ENCODE results near the gene PCDHGA5.
A peak's percentile ranks its signal among the peaks of the same experiment; 100 is the strongest.
"Not testable (repeated sequence)": the region's sequence is repeated elsewhere in the genome, so short reads cannot be mapped to it uniquely, and the experiment has no call there.

PCDHGA5 gene

DNA sequence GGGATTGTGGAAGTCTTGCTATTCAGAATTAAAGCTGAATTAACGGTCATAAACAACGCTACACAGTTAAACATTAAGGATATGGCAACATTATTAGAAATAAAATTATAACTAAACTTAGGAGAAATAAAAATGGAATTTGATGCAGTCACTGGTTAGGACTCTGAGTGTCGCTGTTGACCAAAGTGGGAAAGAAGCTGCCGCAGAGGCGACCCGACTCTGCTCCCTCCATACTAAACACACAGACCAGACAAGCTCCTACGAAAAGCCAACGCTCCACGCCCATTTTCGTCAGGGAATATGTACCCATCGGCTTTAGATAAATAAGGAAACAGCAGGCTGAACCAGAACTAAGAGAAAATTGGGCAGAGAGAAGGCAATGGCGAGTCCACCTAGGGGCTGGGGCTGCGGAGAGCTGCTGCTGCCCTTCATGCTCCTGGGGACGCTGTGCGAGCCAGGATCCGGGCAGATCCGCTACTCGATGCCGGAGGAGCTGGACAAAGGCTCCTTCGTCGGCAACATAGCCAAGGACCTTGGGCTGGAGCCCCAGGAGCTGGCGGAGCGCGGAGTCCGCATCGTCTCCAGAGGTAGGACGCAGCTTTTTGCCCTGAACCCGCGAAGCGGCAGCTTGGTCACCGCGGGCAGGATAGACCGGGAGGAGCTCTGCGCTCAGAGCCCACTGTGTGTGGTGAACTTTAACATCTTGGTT, at the start of gene PCDHGA5:
Gene PCDHGA5 (plus strand): TSS at position 211 of the 709 bp plus-strand sequence. CDS start 169 bp downstream, at position 380.
- H3K27ac Mint-ChIP-seq, result peak within 1 kb of the TSS in 1 of 2 donors; percentile 88
- no peak for ATAC-seq
- no peak for DNase-seq
- H3K27me3 Mint-ChIP-seq, result peaks cover 90% of the 10 kb centered on the region
- H3K4me3 Mint-ChIP-seq, result peak within 1 kb of the TSS in 1 of 2 donors; percentile 10
- H3K4me1 Mint-ChIP-seq, result peaks cover 6% of the 10 kb centered on the region
- H3K9me3 Mint-ChIP-seq, result peaks cover 14 to 54% of the 10 kb centered on the region in 2 donors

DNA sequence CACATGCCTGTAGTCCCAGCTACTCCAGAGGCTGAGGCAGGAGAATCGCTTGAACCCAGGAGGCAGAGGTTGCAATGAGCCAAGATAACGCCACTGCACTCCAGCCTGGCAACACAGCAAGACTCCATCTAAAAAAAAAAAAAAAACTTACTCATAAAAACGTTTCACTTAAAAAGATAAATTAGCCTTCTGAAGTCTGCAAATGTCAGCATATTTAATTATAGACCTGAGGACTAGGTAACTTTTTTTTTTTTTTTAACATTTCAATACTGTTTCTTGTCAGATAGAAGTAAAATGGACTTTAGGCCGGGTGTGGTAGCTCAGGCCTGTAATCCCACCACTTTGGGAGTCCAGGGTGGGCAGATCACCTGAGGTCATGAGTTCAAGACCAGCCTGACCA, 47.0 kb upstream of the PCDHGA5 start:
- H3K27me3 Mint-ChIP-seq, H3K27ac Mint-ChIP-seq, ATAC-seq, DNase-seq, H3K4me3 Mint-ChIP-seq: not testable (repeated sequence)
- Mint-ChIP-seq H3K9me3 (peaks cover 43 to 62% of the 10 kb centered on the region in 2 donors), H3K4me1 (peaks cover 22% of the 10 kb centered on the region)

DNA sequence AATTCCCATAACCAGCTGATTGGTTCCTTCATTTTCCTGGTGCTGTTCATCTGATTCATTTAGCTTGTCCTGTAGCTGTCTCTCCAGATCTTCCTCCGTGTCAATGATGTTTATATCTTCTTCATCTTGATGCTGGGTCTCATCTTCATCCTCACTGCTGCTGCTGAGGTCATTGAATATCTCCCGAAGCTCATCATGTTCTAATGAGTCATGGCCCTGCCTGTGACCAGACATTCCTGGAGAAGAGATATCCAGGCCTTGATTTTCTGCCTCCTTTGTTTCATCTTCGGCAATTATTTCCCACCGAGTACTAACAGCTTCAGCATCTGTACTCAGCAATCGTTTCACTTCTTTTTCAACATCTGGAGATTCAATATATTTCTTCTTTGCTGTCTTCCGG, 44.8 kb upstream of the PCDHGA5 start:
- H3K27ac Mint-ChIP-seq, result no peak overlapping the region
- ATAC-seq (no peak), DNase-seq (no peak)
- H3K27me3 Mint-ChIP-seq, result no peaks in the 10 kb centered on the region
- peaks cover 22% of the 10 kb centered on the region for H3K4me1 Mint-ChIP-seq
- peaks cover 36 to 50% of the 10 kb centered on the region in 2 donors for H3K9me3 Mint-ChIP-seq
- H3K4me3 Mint-ChIP-seq, result peak overlapping the region; percentile 96 to 99

GRCh38 chr5:141319699-141320098, 44.3 kb upstream of the PCDHGA5 start:
- H3K9me3 Mint-ChIP-seq, result peaks cover 33 to 45% of the 10 kb centered on the region in 2 donors
- H3K27ac Mint-ChIP-seq, result peak overlapping the region; percentile 100
- no peak for DNase-seq
- no peak for ATAC-seq
- no peaks in the 10 kb centered on the region for H3K27me3 Mint-ChIP-seq
- peak overlapping the region; percentile 96 to 99 for H3K4me3 Mint-ChIP-seq
- H3K4me1 Mint-ChIP-seq, result peaks cover 22% of the 10 kb centered on the region

DNA sequence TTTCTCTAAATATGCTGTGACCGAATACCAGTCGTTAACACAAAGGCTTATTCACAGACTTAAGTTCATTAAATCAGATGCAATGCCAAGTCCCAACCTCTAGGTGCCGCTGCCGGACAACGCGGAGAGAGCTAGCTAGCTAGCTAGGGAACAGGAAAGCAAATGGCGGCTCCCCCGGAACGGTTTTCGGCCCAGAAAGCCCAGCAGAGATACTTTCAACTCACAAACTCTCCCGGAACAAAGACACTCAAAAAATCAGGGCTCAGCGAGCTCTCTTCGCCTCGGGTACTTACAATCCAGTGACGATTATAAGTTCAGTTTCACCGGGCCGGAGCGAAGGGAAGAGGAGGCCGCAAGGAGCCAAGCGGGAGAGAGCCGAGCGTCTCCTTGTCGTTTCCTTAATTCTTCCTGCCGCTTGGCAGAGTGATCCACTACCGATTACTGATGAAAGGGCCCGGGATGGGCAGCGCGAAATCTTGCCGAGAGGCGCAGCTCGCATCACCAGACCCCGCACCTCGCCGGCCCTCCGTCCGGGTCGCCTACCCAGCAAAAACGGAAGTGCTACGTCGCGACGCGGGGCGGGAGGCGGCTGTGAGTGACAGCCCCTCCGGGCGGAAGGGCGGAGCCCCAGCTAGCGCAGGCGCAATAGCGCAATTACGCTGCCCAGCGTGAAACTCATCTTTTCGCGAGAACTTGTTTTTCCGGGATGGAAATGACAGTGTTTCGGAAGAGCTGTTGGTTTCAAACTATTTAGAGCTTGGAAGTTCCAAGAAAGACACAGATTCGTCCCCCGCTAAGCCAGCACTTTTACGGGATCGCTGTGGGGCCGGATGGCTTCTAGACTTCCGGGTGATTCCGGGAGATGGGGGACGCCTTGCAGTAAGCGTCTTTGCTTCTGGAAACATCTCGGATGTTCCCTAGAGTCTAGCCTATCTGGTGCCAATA, 43.5 kb upstream of the PCDHGA5 start, which contains the start of gene TAF7:
Gene TAF7 (minus strand): TSS at position 560 of the 945 bp plus-strand sequence. CDS start 740 bp downstream, outside the sequence.
- Mint-ChIP-seq H3K27ac (peak within 1 kb of the TSS; percentile 100), H3K4me1 (peaks cover 22% of the 10 kb centered on the region), H3K9me3 (peaks cover 25 to 37% of the 10 kb centered on the region in 2 donors), H3K4me3 (peak within 1 kb of the TSS; percentile 96 to 99), H3K27me3 (no peaks in the 10 kb centered on the region)
- DNase-seq (peak; percentile 91 to 94), ATAC-seq (peak; percentile 97)

GRCh38 chr5:141322261-141322660, 41.7 kb upstream of the PCDHGA5 start:
- peaks cover 21 to 31% of the 10 kb centered on the region in 2 donors for H3K9me3 Mint-ChIP-seq

DNA sequence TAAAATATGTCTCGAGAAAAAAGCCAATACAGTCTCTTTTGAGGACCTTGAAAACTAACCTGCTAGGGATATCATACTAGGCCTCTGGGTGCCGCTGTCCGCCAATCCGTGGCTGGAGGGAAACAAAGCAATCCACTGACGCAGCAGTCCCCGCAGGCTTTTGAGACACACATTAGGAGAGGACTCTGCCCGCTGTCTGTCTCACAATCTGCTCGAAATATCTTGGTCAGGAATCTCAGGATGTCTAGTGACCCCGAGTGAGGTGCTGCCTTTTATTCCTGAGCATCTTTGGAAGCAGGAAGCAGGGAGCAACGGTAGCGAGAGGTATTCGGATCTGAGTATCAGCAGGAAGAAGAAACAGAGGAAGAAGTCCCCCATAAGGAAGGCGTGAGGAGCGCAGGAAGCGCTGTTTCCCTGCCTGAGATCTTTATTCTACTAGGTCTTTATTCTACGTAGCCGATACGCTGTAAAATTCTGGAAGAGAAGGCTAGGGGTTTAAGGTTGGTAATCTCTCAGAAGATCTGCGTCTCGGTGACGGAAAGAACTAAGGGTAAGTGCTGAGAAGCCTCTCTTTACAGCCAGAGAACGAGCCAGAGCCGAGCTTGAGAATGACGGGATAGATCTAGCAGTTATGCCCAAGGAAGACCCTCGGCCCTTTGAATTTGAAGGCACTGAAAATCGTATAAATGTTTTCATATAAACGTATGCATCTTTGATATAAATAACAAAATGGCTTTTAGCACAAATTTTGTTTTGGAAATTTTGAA, 37.7 kb upstream of the PCDHGA5 start:
- peak; percentile 46 to 76 for DNase-seq
- H3K27ac Mint-ChIP-seq, result peak overlapping the region; percentile 75 to 95
- H3K27me3 Mint-ChIP-seq, result peaks cover 35% of the 10 kb centered on the region
- peak; percentile 96 for ATAC-seq
- H3K4me3 Mint-ChIP-seq, result peak overlapping the region; percentile 92 to 94
- H3K9me3 Mint-ChIP-seq, result peaks cover 4 to 7% of the 10 kb centered on the region in 2 donors
- peaks cover 10% of the 10 kb centered on the region for H3K4me1 Mint-ChIP-seq

More at GRCh38 chr5:141322261-141322660, 41.7 kb upstream of the PCDHGA5 start:
- Mint-ChIP-seq H3K4me3 (peak overlapping the region in 1 of 2 donors; percentile 99), H3K27me3 (peaks cover 12% of the 10 kb centered on the region), H3K4me1 (peaks cover 32% of the 10 kb centered on the region), H3K27ac (no peak overlapping the region)
- ATAC-seq, result no peak
- DNase-seq, result no peak

DNA sequence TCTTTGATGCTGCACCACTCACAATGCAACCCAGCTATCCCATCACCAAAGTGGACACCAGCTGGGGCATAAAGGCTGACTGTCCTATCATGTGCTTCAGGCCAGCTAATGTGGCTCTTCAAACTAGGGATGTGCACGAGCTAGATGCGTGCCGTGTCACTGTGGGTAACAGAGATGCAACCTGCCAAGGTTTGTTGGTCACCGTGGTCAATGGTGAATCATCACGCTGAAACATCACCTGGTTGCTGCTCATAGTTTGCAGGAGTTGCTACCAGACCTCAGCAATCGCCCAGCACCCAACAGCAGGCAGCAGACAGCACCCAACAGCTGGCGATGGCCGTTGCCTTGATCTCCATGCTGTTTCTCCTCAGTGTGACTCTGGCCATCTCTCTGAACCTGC, 35.7 kb upstream of the PCDHGA5 start:
- Mint-ChIP-seq H3K27me3 (peaks cover 54% of the 10 kb centered on the region), H3K4me3 (no peak overlapping the region), H3K4me1 (peaks cover 10% of the 10 kb centered on the region), H3K27ac (no peak overlapping the region), H3K9me3 (peaks cover 9 to 10% of the 10 kb centered on the region in 2 donors)
- DNase-seq (peak in 1 of 2 donors; percentile 22), ATAC-seq (no peak)

- ATAC-seq (peak; percentile 50), DNase-seq (no peak)
- Mint-ChIP-seq H3K27ac (no peak within 1 kb of the TSS), H3K4me3 (peak within 1 kb of the TSS in 1 of 2 donors; percentile 42), H3K27me3 (peaks cover 76% of the 10 kb centered on the region), H3K4me1 (peaks cover 10% of the 10 kb centered on the region), H3K9me3 (peaks cover 22 to 26% of the 10 kb centered on the region in 2 donors)
Measured at GRCh38 chr5:141330299-141331080, 33.5 kb upstream of the PCDHGA5 start, which contains the start of gene PCDHGA1. Gene PCDHGA1 (plus strand): TSS chr5:141330514.

GRCh38 chr5:141332571-141332970, 31.4 kb upstream of the PCDHGA5 start:
- peaks cover 81% of the 10 kb centered on the region for H3K27me3 Mint-ChIP-seq

DNA sequence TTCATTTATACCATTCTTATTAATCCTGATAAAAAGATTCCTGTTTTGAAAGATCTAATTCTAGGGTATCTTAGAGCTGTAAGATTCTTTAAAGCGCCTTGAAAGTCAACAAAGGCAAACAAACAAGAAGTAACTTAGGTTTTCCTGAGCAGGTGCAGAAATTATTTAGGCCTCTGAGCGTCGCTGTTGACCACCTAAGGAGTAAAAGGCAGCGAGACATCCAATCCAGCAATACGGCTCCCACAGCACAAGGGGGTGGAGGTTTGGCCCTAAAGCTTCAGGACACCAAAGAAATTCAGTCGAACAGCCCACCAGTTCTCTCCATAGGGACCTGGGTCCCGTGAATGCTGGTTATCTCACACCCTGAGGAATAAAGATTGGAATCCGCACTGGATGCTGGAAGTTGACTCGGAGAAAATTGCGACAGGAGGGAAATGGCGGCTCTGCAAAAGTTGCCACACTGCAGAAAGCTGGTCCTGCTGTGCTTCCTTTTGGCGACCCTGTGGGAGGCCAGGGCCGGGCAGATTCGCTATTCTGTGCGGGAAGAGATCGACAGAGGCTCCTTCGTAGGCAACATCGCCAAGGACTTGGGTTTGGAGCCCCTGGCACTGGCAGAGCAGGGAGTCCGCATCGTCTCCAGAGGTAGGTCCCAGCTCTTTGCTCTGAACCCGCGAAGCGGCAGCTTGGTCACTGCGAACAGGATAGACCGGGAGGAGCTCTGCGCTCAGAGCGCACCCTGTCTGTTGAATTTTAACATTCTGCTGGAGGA, 25.2 kb upstream of the PCDHGA5 start, which contains the start of gene PCDHGA2:
Gene PCDHGA2 (plus strand): TSS at position 223 of the 769 bp plus-strand sequence.
- ATAC-seq (no peak), DNase-seq (no peak)
- peaks cover 56 to 62% of the 10 kb centered on the region in 2 donors for H3K9me3 Mint-ChIP-seq
- H3K4me3 Mint-ChIP-seq, result peak within 1 kb of the TSS; percentile 56 to 61
- no peaks in the 10 kb centered on the region for H3K4me1 Mint-ChIP-seq
- H3K27me3 Mint-ChIP-seq, result peaks cover 95% of the 10 kb centered on the region
- no peak within 1 kb of the TSS for H3K27ac Mint-ChIP-seq

More at GRCh38 chr5:141332571-141332970, 31.4 kb upstream of the PCDHGA5 start:
- H3K4me3 Mint-ChIP-seq, H3K4me1 Mint-ChIP-seq, DNase-seq, ATAC-seq, H3K27ac Mint-ChIP-seq: not testable (repeated sequence)
- peaks cover 37 to 42% of the 10 kb centered on the region in 2 donors for H3K9me3 Mint-ChIP-seq

DNA sequence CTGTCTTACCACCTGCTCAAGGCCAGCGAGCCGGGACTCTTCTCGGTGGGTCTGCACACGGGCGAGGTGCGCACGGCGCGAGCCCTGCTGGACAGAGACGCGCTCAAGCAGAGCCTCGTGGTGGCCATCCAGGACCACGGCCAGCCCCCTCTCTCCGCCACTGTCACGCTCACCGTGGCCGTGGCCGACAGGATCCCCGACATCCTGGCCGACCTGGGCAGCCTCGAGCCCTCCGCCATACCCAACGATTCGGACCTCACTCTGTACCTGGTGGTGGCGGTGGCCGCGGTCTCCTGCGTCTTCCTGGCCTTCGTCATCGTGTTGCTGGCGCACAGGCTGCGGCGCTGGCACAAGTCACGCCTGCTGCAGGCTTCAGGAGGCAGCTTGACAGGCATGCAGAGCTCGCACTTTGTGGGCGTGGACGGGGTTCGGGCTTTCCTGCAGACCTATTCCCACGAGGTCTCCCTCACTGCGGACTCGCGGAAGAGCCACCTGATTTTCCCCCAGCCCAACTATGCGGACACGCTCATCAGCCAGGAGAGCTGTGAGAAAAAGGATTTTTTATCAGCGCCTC, 23.1 kb upstream of the PCDHGA5 start:
- peaks cover 96% of the 10 kb centered on the region for H3K27me3 Mint-ChIP-seq
- peaks cover 50 to 65% of the 10 kb centered on the region in 2 donors for H3K9me3 Mint-ChIP-seq
- peak overlapping the region in 1 of 2 donors; percentile 63 for H3K27ac Mint-ChIP-seq
- not testable (repeated sequence) for DNase-seq, H3K4me3 Mint-ChIP-seq, ATAC-seq, H3K4me1 Mint-ChIP-seq

DNA sequence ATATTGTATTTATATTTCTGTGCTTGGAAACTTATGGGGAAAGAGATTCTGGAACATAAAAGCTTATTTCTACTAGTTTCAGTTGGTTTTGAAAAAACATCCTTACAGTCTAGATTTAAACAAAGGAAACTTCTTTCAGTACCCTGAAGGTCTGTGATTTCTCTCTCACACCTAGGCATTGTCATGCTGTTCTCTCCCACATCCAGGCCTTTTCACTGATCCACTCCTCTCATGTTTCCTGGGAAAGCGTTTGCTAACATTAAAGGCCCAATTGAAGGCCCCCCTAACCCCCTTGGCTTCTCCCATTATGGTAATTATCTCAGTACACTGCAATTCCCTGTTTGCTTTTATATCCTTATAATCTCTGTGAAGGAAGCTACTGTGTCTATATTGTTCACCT, 21.2 kb upstream of the PCDHGA5 start:
- H3K9me3 Mint-ChIP-seq, result peaks cover 40 to 66% of the 10 kb centered on the region in 2 donors

More for the DNA sequence above, 21.2 kb upstream of the PCDHGA5 start:
- no peaks in the 10 kb centered on the region for H3K4me1 Mint-ChIP-seq
- H3K4me3 Mint-ChIP-seq, result no peak overlapping the region
- H3K27me3 Mint-ChIP-seq, result peaks cover 97% of the 10 kb centered on the region
- ATAC-seq, result no peak
- no peak for DNase-seq
- no peak overlapping the region for H3K27ac Mint-ChIP-seq

All from stimulated activated naive CD8-positive, alpha-beta T cell treated with anti-CD3 and anti-CD28 coated beads, Interleukin-15, amount 100 ng/mL, for 72 hours (primary cell).